PC-9 (cell line): Measurements from ENCODE around the gene CCDC121. TPM values are rescaled to one million over a fixed set of nuclear protein-coding genes. Genes with fewer than 3 reads are reported as not detected.
A peak's percentile ranks its signal among the peaks of the same experiment; 100 is the strongest.

Experiments
- BruUV-seq: library from RNA; stranded (reverse); fragments of 400-500 nt; replicated peaks from 2 replicates; lab custom pipeline; 2021; lab: Mats Ljungman, UMichigan
- CTCF ChIA-PET: fragments of 300-600 bp; sonication (Branson Sonifier 250); formaldehyde crosslinking; loops from one replicate; lab custom pipeline; 2022; ENCODE audit warnings: antibody characterized with exemption; lab: Charles Lee
- POLR2A ChIA-PET: fragments of 300-600 bp; sonication (Branson Sonifier 250); formaldehyde crosslinking; loops from one replicate; lab custom pipeline; 2022; ENCODE audit warnings: antibody characterized with exemption; ENCODE audit not compliant: unreplicated experiment; lab: Charles Lee
- DNase-seq, 2 experiments: peaks; one replicate each; pipeline versions ENCODE4 v3.0.0 to v3.0.0-alpha.2; 2015 to 2022; ENCODE audit warnings: mixed read lengths in 1 of 2
- H2AFZ ChIP-seq: fragments of 200-600 bp; sonication (generic); 2 replicates; pipeline ENCODE4 v1.8.1; 2017; ENCODE audit warnings: antibody characterized with exemption
- H3F3A ChIP-seq: fragments of 200-600 bp; sonication (generic); 2 replicates; pipeline ENCODE4 v1.8.1; 2017; ENCODE audit warnings: antibody characterized with exemption, mild to moderate bottlenecking, low read depth; ENCODE audit not compliant: insufficient read depth
- H3K27ac ChIP-seq: fragments of 200-600 bp; sonication (generic); 2 replicates; pipeline ENCODE4 v1.6.1; 2016; ENCODE audit warnings: mixed run types
- H3K27me3 ChIP-seq: fragments of 200-600 bp; sonication (generic); 2 replicates; pipeline ENCODE4 v1.6.1; 2016; ENCODE audit warnings: low read depth, mixed run types; ENCODE audit not compliant: insufficient read depth
- H3K36me3 ChIP-seq: fragments of 200-600 bp; sonication (generic); 2 replicates; pipeline ENCODE4 v1.6.1; 2016; ENCODE audit warnings: low read depth, mixed run types
- H3K4me1 ChIP-seq: fragments of 200-600 bp; sonication (generic); replicated peaks from 2 replicates; pipeline ENCODE4 v1.6.1; 2016; ENCODE audit warnings: mixed run types; ENCODE audit not compliant: insufficient read depth
- H3K4me2 ChIP-seq: fragments of 200-600 bp; sonication (generic); 2 replicates; pipeline ENCODE4 v1.6.1; 2017; ENCODE audit warnings: mixed run types
- H3K4me3 ChIP-seq: fragments of 200-600 bp; sonication (generic); 2 replicates; pipeline ENCODE4 v1.6.1; 2016; ENCODE audit warnings: mixed run types
- H3K79me2 ChIP-seq: fragments of 200-600 bp; sonication (generic); 2 replicates; pipeline ENCODE4 v1.6.1; 2017; ENCODE audit warnings: low read depth, mixed run types
- H3K9me2 ChIP-seq: fragments of 200-600 bp; sonication (generic); 2 replicates; pipeline ENCODE4 v1.8.1; 2017; ENCODE audit warnings: mild to moderate bottlenecking; ENCODE audit not compliant: insufficient read depth
- H3K9me3 ChIP-seq: fragments of 200-600 bp; sonication (generic); 2 replicates; pipeline ENCODE4 v1.8.1; 2016; ENCODE audit warnings: low read depth; ENCODE audit not compliant: insufficient read depth
- H4K20me1 ChIP-seq: fragments of 200-600 bp; sonication (generic); 2 replicates; pipeline ENCODE4 v1.8.1; 2017; ENCODE audit not compliant: insufficient read depth
- EZH2 ChIP-seq: fragments of 200-600 bp; sonication (generic); IDR thresholded peaks from 2 replicates; pipeline ENCODE4 v1.8.0; 2017; ENCODE audit warnings: antibody characterized with exemption, low read depth
- intact Hi-C: fragments of 100-400 bp; cut with micrococcal nuclease; formaldehyde crosslinking; loops from one replicate; pipeline ENCODE4 v1.10.0; 2022; ENCODE audit not compliant: unreplicated experiment
- total RNA-seq: library from RNA; stranded (reverse); gene quantifications from 2 replicates; pipeline ENCODE4 v1.2.3, GENCODE V29; 2021
- TF ChIP-seq, protein P1 (sequence below): fragments of 200-600 bp; sonication (generic); conservative IDR thresholded peaks from 2 replicates; pipeline ENCODE4 v1.6.1; 2017; ENCODE audit warnings: mixed run types, antibody characterized with exemption, mild to moderate bottlenecking, moderate library complexity

CCDC121 gene
- total RNA-seq, 1 experiment from 2014 or later = 2.9 TPM

DNA sequence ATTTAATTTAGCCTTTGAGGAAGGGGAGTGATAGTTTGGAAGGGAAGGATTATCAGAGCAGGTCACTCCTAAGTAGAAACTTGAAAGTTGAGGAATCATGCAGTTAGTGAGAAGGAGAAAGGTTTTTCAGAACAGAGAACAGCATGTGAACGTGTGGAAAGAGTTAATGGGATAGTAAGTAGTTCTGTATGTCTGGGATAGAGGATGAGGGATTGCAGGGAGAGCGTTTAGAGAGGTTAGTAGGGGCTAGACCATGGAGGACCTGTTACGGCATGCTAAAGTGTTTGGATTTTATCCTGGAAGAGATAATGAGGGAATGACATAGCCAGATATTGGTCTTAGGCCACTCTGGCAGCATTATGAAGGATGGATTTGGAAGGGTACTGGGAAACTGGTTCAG is 44.2 kb downstream of the CCDC121 start:
- BruUV-seq = no TSS peak
- Histone ChIP-seq H3K4me2 (peak overlapping the region; percentile 91), H3K9me3 (peaks cover 11% of the 10 kb centered on the region; the same call in 1 of the 2 replicates), H3F3A (peaks cover 14% of the 10 kb centered on the region), H3K79me2 (peaks cover 65% of the 10 kb centered on the region), H3K4me3 (peak overlapping the region; percentile 93), H3K4me1 (peaks cover 20% of the 10 kb centered on the region), H4K20me1 (peaks cover 10% of the 10 kb centered on the region; the same call in 1 of the 2 replicates), H3K27ac (no peak overlapping the region), H3K27me3 (no peaks in the 10 kb centered on the region), H3K9me2 (no peaks in the 10 kb centered on the region), H3K36me3 (0 out of 2 replicates have a peak, but pooled peaks cover 10% of the 10 kb centered on the region), H2AFZ (no peak overlapping the region)
- no peak for TF ChIP-seq EZH2
- TF ChIP-seq, protein P1, sequence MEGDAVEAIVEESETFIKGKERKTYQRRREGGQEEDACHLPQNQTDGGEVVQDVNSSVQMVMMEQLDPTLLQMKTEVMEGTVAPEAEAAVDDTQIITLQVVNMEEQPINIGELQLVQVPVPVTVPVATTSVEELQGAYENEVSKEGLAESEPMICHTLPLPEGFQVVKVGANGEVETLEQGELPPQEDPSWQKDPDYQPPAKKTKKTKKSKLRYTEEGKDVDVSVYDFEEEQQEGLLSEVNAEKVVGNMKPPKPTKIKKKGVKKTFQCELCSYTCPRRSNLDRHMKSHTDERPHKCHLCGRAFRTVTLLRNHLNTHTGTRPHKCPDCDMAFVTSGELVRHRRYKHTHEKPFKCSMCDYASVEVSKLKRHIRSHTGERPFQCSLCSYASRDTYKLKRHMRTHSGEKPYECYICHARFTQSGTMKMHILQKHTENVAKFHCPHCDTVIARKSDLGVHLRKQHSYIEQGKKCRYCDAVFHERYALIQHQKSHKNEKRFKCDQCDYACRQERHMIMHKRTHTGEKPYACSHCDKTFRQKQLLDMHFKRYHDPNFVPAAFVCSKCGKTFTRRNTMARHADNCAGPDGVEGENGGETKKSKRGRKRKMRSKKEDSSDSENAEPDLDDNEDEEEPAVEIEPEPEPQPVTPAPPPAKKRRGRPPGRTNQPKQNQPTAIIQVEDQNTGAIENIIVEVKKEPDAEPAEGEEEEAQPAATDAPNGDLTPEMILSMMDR = no peak
- ChIA-PET POLR2A (no interaction called here), CTCF (interaction anchor here (0.5 kb wide), 1 partner anchor 57 kb away, joined by 6 read pairs; no protein-coding TSS in a partner anchor)
- intact Hi-C loops = loop anchor here (5.0 kb wide), 1 partner anchor 92 kb away; no protein-coding TSS in a partner anchor
- no peak for DNase-seq

DNA sequence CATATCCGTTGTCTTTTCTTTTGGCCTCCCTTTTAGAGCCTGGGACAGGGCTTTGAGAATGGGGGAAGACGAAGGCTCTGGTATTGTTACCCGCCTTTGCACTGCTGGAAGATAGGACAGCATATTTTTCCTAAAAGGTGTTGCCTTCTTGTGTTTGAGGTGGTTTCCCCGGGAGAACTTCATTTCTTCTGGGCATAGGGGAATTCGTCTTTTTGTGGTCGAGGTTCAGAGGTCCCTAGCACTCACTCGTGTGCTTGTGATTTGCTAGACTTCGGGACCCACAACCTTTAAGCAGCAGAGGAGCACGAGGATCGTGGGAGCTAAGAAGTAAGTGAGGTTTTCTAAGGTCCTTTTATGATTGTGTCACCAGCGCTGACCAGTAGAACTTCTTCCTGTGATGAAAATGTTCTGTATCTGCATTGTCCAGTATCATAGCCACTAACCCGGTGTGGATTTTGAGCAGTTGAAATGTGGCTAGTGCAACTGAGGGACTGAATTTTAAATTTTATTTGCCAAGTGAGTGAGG is 45.4 kb downstream of the CCDC121 start:
- Histone ChIP-seq H4K20me1 (peaks cover 10% of the 10 kb centered on the region; the same call in 1 of the 2 replicates), H3K27ac (peak overlapping the region; percentile 58)

DNA sequence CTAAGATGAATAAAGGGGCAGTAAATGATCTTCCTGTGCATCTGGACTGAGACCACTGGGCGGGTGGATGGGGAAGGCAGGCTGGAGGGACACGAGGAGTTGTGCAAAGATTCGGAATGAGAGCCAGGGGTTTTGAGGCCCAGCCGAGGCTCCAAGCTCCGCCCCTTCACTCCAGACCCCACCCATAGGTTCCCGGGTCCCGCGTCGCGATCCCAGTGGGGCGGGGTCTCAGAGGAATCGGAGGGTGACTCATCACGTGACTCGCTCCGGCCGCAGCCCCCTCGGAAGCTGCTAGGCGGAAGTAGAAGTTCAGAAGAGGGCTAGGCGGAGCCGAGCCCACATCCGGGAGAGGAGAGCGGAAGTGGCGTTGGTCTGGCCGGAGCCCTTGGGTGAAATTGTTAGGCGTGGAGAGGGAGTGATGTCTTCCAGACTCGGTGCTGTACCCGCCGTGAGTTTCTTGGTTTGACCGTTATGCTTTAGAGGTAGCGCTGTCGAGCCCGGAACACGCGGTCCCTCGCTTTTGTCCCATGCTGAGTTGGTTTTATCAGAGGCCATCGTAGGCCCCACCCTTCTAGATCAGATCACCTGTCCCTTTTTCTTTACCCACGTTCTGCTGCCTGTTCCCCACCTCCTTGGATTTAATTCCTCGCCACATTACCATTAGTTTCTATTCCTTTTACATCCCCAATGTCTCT is 46.0 kb downstream of the CCDC121 start, which contains the start of gene ZNF512:
ZNF512 (plus strand) TSS at position 348 of the 695 bp plus-strand sequence; CDS start at position 419, 71 bp downstream.
- Histone ChIP-seq H3F3A (peaks cover 14% of the 10 kb centered on the region), H3K4me3 (peak within 1 kb of the TSS; percentile 93), H3K79me2 (peaks cover 48% of the 10 kb centered on the region)

More for the DNA sequence above, 45.4 kb downstream of the CCDC121 start:
- intact Hi-C loops = loop anchor here (5.0 kb wide), 1 partner anchor 91 kb away; no protein-coding TSS in a partner anchor
- H3K36me3 ChIP-seq = 0 out of 2 replicates have a peak, but pooled peaks cover 9% of the 10 kb centered on the region
- ChIA-PET CTCF (no interaction called here), POLR2A (interaction anchor here (0.5 kb wide), 1 partner anchor 56 kb away, joined by 3 read pairs; no protein-coding TSS in a partner anchor)
- peaks cover 17% of the 10 kb centered on the region; the same call in 1 of the 2 replicates for H3K9me3 ChIP-seq
- TSS peak; percentile 77 for BruUV-seq
- peaks cover 20% of the 10 kb centered on the region for H3K4me1 ChIP-seq
- H2AFZ ChIP-seq = peak overlapping the region; percentile 92
- H3K4me3 ChIP-seq = peak overlapping the region; percentile 93
- peaks cover 54% of the 10 kb centered on the region for H3K79me2 ChIP-seq
- H3K4me2 ChIP-seq = peak overlapping the region; percentile 91
- no peaks in the 10 kb centered on the region for H3K9me2 ChIP-seq
- no peaks in the 10 kb centered on the region for H3K27me3 ChIP-seq
- no peak for DNase-seq
- peaks cover 14% of the 10 kb centered on the region for H3F3A ChIP-seq
- TF ChIP-seq, protein P1 = no peak
- no peak for TF ChIP-seq EZH2

More for the DNA sequence above, 46.0 kb downstream of the CCDC121 start, which contains the start of gene ZNF512:
- no peaks in the 10 kb centered on the region for H3K9me2 ChIP-seq
- BruUV-seq = no TSS peak
- POLR2A ChIA-PET = interaction anchor here (0.6 kb wide), 2 partner anchors 74 to 153 kb away, joined by 3 read pairs; no protein-coding TSS in a partner anchor
- no peaks in the 10 kb centered on the region for H3K27me3 ChIP-seq
- peaks cover 20% of the 10 kb centered on the region for H3K4me1 ChIP-seq
- DNase-seq = peak; percentile 79 to 80
- peak within 1 kb of the TSS; percentile 58 for H3K27ac ChIP-seq
- H3K9me3 ChIP-seq = peaks cover 22% of the 10 kb centered on the region
- peaks cover 10% of the 10 kb centered on the region; the same call in 1 of the 2 replicates for H4K20me1 ChIP-seq
- intact Hi-C loops = loop anchor here (5.0 kb wide), 1 partner anchor 91 kb away; no protein-coding TSS in a partner anchor
- no peak for TF ChIP-seq EZH2
- TF ChIP-seq, protein P1 = no peak; the same call in 1 of the 2 replicates
- CTCF ChIA-PET = no interaction called here
- peak within 1 kb of the TSS; percentile 91 for H3K4me2 ChIP-seq
- peak within 1 kb of the TSS; percentile 92 for H2AFZ ChIP-seq
- H3K36me3 ChIP-seq = 0 out of 2 replicates have a peak, but pooled peaks cover 7% of the 10 kb centered on the region
